Measurements from ENCODE around the gene RSBN1.
"Not testable (repeated sequence)": the region's sequence is repeated elsewhere in the genome, so short reads cannot be mapped to it uniquely, and the experiment has no call there.

RSBN1 gene

GRCh38 chr1:113811888-113812660, at the start of gene RSBN1:
RSBN1 (minus strand) TSS chr1:113812476; CDS start chr1:113812412, 64 bp downstream.
- DNase-seq, result peak; percentile 99 to 100 (median 100)

GRCh38 chr1:113861641-113862040, 49.4 kb upstream of the RSBN1 start:
- DNase-seq, result no peak

GRCh38 chr1:113860891-113861290, 48.6 kb upstream of the RSBN1 start:
- no peak for DNase-seq

GRCh38 chr1:113859478-113860175, 47.4 kb upstream of the RSBN1 start:
- DNase-seq, result peak; percentile 50 to 65 (median 65)

- no peak for DNase-seq
Measured at GRCh38 chr1:113858982-113859381, 46.7 kb upstream of the RSBN1 start.

- DNase-seq, result no peak
Measured at GRCh38 chr1:113858418-113858817, 46.1 kb upstream of the RSBN1 start.

- peak in 1 of 3 donors; percentile 19 for DNase-seq
Measured at GRCh38 chr1:113857776-113858175, 45.5 kb upstream of the RSBN1 start.

- DNase-seq, result no peak
Measured at GRCh38 chr1:113856401-113856790, 44.1 kb upstream of the RSBN1 start.

- peak in 1 of 3 donors; percentile 41 for DNase-seq
Measured at GRCh38 chr1:113855630-113856400, 43.5 kb upstream of the RSBN1 start.

GRCh38 chr1:113854234-113854633, 42.0 kb upstream of the RSBN1 start:
- no peak for DNase-seq

- DNase-seq, result not testable (repeated sequence)
Measured at GRCh38 chr1:113852694-113853093, 40.4 kb upstream of the RSBN1 start.

GRCh38 chr1:113850127-113850796, 38.0 kb upstream of the RSBN1 start:
- no peak for DNase-seq

- no peak for DNase-seq
Measured at GRCh38 chr1:113849072-113849471, 36.8 kb upstream of the RSBN1 start.

GRCh38 chr1:113846391-113847035, 34.2 kb upstream of the RSBN1 start:
- no peak for DNase-seq

- no peak for DNase-seq
Measured at GRCh38 chr1:113836534-113836933, 24.3 kb upstream of the RSBN1 start.

- peak; percentile 74 to 83 (median 75) for DNase-seq
Measured at GRCh38 chr1:113835686-113836290, 23.5 kb upstream of the RSBN1 start.

- DNase-seq, result no peak
Measured at GRCh38 chr1:113834716-113835115, 22.4 kb upstream of the RSBN1 start.

GRCh38 chr1:113830039-113830438, 17.8 kb upstream of the RSBN1 start:
- no peak for DNase-seq

- DNase-seq, result no peak
Measured at GRCh38 chr1:113821916-113822315, 9.6 kb upstream of the RSBN1 start.

- peak; percentile 35 to 49 (median 35) for DNase-seq
Measured at GRCh38 chr1:113818578-113818977, 6.3 kb upstream of the RSBN1 start.

- no peak for DNase-seq
Measured at GRCh38 chr1:113813218-113813617, 942 bp upstream of the RSBN1 start.

GRCh38 chr1:113812661-113813135, 422 bp upstream of the RSBN1 start:
- DNase-seq, result no peak
